D721Med (cell line): ENCODE measurements around the gene CCND1.

Experiments
- DNase-seq: peaks from one replicate; pipeline ENCODE4 v3.0.0; 2011; ENCODE audit warnings: low spot score; ENCODE audit not compliant: insufficient read length
- FAIRE-seq: peaks from 2 replicates; lab custom pipeline; 2011; peaks lifted over from hg19 to GRCh38; lab: Jason Lieb, UNC
- CTCF ChIP-seq: IDR thresholded peaks from 2 replicates; pipeline ENCODE4 v1.5.1; 2012; ENCODE audit warnings: mild to moderate bottlenecking, control low read depth; ENCODE audit not compliant: insufficient read depth; ENCODE audit errors: missing control alignments

The CCND1 gene

DNA sequence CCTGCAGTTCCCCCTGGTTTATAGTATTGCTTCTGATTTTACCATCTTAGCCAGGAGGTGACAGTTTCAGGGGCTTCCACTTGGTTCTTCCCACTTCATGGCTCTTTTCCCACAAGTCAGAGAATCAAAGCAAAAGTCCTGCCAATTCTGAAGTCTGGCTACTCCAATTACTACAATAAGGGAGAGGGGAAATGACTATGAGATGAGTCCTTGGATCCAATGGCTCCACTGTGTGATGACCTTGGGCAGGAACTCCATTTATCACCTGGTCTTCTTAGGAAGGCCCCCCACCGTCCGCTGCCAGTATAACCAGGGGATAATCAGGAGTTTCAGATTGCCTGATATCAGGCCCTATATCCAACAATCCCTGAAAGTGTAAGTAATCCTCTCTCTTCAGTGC, 31.6 kb upstream of the CCND1 start:
- DNase-seq: no peak
- no peak for FAIRE-seq
- no peak for TF ChIP-seq CTCF

DNA sequence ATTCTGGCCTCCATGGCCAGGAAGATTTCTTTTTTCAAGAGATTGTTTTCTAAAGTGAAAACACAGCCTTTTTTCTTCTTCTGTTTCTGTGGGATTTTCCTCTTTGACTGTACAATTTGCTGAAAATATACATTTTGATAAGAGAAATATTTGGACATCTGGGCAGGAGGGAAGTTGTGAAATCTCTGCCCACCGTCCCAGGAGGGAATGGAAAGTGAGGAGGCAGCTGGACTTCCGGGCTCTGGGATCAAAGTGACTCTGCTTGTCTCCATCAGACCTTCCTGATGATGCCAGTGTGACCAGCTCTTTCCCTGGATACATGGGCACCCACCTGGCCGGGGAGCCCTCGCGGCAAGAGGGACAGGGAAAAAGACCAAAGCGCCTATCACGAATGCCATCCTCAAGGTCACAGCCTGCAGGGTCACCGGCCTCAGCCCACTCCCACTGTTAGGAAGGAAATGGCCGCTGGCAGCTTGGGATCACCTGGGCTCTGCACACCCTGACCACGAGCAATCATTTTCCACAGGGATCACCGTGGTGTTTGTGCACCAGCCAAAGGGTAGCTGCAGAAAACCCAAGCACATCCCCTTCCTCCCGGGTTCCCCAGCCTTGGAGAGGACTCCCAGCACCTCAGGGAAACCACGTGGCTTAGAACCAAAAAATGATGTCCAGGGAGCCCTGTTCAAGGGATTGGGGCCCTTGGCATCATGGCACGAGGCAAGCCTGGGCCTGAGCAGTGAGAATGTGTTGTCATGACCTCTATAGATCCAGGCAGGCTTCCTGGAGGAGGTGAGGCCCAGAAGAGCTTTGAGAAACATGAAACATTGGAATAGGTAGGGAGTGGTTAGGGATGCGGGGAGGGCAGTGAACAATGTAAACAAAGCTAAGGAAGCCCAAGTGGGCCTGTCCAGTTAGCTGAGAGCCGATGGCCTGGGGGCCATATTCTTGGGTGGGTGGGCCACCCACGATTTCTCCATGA, 29.1 kb upstream of the CCND1 start:
- DNase-seq (no peak), FAIRE-seq (no peak)
- no peak for TF ChIP-seq CTCF

DNA sequence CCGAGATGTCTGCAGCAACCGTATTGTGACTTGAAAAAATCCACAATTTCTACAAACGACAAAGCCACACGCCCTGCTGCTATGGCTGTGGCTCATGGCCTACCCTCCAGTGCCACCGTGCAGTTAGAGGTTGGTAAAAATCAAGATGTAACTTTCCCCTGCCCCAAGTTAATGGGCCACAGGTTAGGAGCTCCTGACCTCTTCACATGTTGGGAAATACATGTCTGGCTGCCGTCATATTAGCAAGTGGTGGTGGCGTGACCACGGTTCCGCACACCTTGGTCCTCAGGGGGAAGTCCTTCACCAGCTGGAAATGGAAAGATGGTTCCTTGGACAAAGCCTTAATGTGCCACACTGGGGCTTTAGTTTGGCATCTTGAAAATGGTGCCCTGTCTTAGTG, 27.4 kb upstream of the CCND1 start:
- DNase-seq: no peak
- no peak for FAIRE-seq
- no peak for TF ChIP-seq CTCF

- FAIRE-seq (no peak), DNase-seq (no peak)
- TF ChIP-seq CTCF: no peak
Observed at GRCh38 chr11:69614085-69614484, 26.9 kb upstream of the CCND1 start.

- TF ChIP-seq CTCF: no peak
- FAIRE-seq: no peak
- DNase-seq: no peak
Observed at GRCh38 chr11:69615545-69616278, 25.2 kb upstream of the CCND1 start.

DNA sequence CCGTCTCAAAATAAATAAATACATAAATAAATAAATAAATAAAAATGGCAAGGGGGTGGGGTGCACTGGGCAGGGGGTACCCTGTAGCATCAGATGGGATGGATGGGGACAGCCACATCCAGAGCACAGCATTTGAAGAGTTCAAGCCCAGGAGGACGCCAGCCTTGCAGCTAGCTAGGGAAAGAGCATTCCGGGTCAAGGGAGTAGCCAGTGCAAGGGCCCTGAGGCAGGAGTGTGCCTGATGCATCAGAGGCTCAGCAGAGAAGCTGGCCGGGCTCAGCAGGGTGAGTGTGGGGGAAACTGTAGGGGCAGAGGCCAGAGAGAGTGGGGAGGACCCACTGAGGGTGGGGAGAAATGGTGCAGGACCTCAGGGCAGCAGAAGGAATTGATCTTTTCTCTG, 23.7 kb upstream of the CCND1 start:
- FAIRE-seq (no peak), DNase-seq (no peak)
- TF ChIP-seq CTCF: no peak
